Measurements from ENCODE around the gene ABCA2. TPM values are rescaled to one million over a fixed set of nuclear protein-coding genes. Genes with fewer than 3 reads are reported as not detected.

The ABCA2 gene
- total RNA-seq, 1 donor from 2014 or later = 16.2 TPM

- peaks cover 11% of the 10 kb centered on the region for H3K4me1 Mint-ChIP-seq (ENCODE audit: low read depth, unreplicated experiment)
- Histone ChIP-seq H2AFZ (ENCODE audit: low read depth, low read length) (peak overlapping the region; percentile 28), H3K9me3 (ENCODE audit: insufficient read depth, low read depth, low read length) (no peaks in the 10 kb centered on the region), H3K27me3 (ENCODE audit: insufficient read depth, low read length) (no peaks in the 10 kb centered on the region), H3K9ac (ENCODE audit: low read length) (no peak overlapping the region), H4K20me1 (ENCODE audit: insufficient read depth, low read length) (peaks cover 12% of the 10 kb centered on the region), H3K36me3 (ENCODE audit: insufficient read depth, low read length) (no peaks in the 10 kb centered on the region), H3K4me2 (ENCODE audit: low read length) (peak overlapping the region; percentile 66), H3K27ac (ENCODE audit: low read depth, low read length) (no peak overlapping the region), H3K4me3 (ENCODE audit: insufficient read depth, low read depth, low read length) (no peak overlapping the region), H3K79me2 (ENCODE audit: insufficient read depth, low read length) (peaks cover 8% of the 10 kb centered on the region), H3K4me1 (ENCODE audit: insufficient read depth, low read length) (peaks cover 42% of the 10 kb centered on the region)
- TF ChIP-seq, protein P1, sequence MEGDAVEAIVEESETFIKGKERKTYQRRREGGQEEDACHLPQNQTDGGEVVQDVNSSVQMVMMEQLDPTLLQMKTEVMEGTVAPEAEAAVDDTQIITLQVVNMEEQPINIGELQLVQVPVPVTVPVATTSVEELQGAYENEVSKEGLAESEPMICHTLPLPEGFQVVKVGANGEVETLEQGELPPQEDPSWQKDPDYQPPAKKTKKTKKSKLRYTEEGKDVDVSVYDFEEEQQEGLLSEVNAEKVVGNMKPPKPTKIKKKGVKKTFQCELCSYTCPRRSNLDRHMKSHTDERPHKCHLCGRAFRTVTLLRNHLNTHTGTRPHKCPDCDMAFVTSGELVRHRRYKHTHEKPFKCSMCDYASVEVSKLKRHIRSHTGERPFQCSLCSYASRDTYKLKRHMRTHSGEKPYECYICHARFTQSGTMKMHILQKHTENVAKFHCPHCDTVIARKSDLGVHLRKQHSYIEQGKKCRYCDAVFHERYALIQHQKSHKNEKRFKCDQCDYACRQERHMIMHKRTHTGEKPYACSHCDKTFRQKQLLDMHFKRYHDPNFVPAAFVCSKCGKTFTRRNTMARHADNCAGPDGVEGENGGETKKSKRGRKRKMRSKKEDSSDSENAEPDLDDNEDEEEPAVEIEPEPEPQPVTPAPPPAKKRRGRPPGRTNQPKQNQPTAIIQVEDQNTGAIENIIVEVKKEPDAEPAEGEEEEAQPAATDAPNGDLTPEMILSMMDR (IDR thresholded peaks at IDR 0.05; ENCODE audit: insufficient read depth, low read depth, low read length) = no peak
- no peak for TF ChIP-seq EZH2 (IDR thresholded peaks at IDR 0.05; ENCODE audit: insufficient read depth, low read length)
- no peak overlapping the region for H3K27ac Mint-ChIP-seq (ENCODE audit: unreplicated experiment)
- H3K9me3 Mint-ChIP-seq (ENCODE audit: unreplicated experiment) = no peaks in the 10 kb centered on the region
- no peaks in the 10 kb centered on the region for H3K36me3 Mint-ChIP-seq (ENCODE audit: low read depth, unreplicated experiment)
- H3K27me3 Mint-ChIP-seq (ENCODE audit: low read depth, unreplicated experiment) = no peaks in the 10 kb centered on the region
- DNase-seq (ENCODE audit: low read depth) (no peak), FAIRE-seq (no peak)
- H3K4me3 Mint-ChIP-seq (ENCODE audit: unreplicated experiment) = no peak overlapping the region
These were observed 30.2 kb downstream of the ABCA2 start for GRCh38 chr9:136997830-136998234.

- Histone ChIP-seq H3K9ac (ENCODE audit: low read length) (no peak overlapping the region), H3K9me3 (ENCODE audit: insufficient read depth, low read depth, low read length) (no peaks in the 10 kb centered on the region), H3K36me3 (ENCODE audit: insufficient read depth, low read length) (no peaks in the 10 kb centered on the region), H3K27me3 (ENCODE audit: insufficient read depth, low read length) (no peaks in the 10 kb centered on the region), H3K27ac (ENCODE audit: low read depth, low read length) (no peak overlapping the region), H3K4me2 (ENCODE audit: low read length) (peak overlapping the region; percentile 66), H3K79me2 (ENCODE audit: insufficient read depth, low read length) (peaks cover 12% of the 10 kb centered on the region), H2AFZ (ENCODE audit: low read depth, low read length) (no peak overlapping the region), H3K4me3 (ENCODE audit: insufficient read depth, low read depth, low read length) (no peak overlapping the region), H4K20me1 (ENCODE audit: insufficient read depth, low read length) (peaks cover 12% of the 10 kb centered on the region), H3K4me1 (ENCODE audit: insufficient read depth, low read length) (peaks cover 45% of the 10 kb centered on the region)
- Mint-ChIP-seq H3K27me3 (ENCODE audit: low read depth, unreplicated experiment) (no peaks in the 10 kb centered on the region), H3K4me3 (ENCODE audit: unreplicated experiment) (no peak overlapping the region), H3K9me3 (ENCODE audit: unreplicated experiment) (no peaks in the 10 kb centered on the region), H3K36me3 (ENCODE audit: low read depth, unreplicated experiment) (no peaks in the 10 kb centered on the region), H3K4me1 (ENCODE audit: low read depth, unreplicated experiment) (peaks cover 11% of the 10 kb centered on the region), H3K27ac (ENCODE audit: unreplicated experiment) (no peak overlapping the region)
- FAIRE-seq = no peak
- TF ChIP-seq EZH2 (IDR thresholded peaks at IDR 0.05; ENCODE audit: insufficient read depth, low read length) = no peak
- TF ChIP-seq, protein P1 (IDR thresholded peaks at IDR 0.05; ENCODE audit: insufficient read depth, low read depth, low read length) = no peak
- DNase-seq (ENCODE audit: low read depth) = no peak
These were observed 30.7 kb downstream of the ABCA2 start for GRCh38 chr9:136997371-136997770.

DNA sequence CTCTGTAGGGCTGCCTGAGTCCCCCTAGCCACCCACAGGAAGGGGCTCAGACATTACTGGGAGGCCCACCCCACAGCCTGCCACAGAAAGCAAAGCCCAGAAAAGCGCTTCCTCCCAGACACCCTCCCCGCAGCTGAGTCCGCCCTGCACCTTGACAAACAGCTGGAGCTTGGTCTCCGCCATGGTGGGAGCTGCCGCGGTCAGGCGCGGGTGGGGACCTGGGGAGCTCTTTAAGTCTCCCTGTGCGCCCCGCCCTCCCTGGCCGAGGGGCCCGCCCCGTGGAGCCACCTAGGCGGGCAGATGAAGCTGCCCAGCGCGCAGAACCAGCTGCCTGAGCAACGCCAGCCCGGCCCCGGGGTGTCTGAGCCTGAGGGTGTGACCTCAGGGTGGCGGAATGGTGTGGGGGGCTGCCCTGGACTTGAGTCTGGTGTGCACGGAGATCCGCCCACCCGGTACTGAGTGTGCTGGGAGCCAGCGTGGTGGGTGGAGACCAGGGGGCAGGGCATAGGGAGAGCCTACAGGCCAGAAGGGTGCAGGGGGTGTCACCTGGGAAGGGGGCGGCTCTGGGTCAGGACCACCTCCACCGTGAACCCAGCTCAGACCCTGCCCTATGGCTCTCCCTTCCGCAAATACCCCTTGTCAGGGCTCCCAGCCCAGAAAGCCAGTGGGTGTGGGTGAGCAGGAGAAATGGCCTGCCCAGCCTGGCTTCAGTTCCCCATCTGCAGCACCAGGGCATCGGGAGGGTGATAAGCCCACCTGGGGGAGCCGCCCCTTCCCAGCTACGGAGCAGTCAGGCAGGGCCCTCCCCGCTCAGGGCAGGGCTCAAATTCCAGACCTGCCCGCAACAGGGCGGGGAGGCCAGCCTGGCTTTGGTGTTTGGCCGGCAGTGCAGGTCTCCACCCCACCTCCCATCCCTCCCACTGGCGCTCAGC, 31.4 kb downstream of the ABCA2 start, which contains the start of gene CLIC3:
TSS of gene CLIC3 (minus strand) at position 208 of the 932 bp plus-strand sequence. CDS start at position 183, 25 bp downstream.
- no peak for FAIRE-seq

More for the DNA sequence above, 31.4 kb downstream of the ABCA2 start, which contains the start of gene CLIC3:
- Histone ChIP-seq H3K79me2 (ENCODE audit: insufficient read depth, low read length) (peaks cover 13% of the 10 kb centered on the region), H4K20me1 (ENCODE audit: insufficient read depth, low read length) (peaks cover 12% of the 10 kb centered on the region), H3K4me3 (ENCODE audit: insufficient read depth, low read depth, low read length) (no peak within 1 kb of the TSS), H3K4me2 (ENCODE audit: low read length) (peak within 1 kb of the TSS; percentile 66), H3K27ac (ENCODE audit: low read depth, low read length) (no peak within 1 kb of the TSS), H3K27me3 (ENCODE audit: insufficient read depth, low read length) (no peaks in the 10 kb centered on the region), H3K9ac (ENCODE audit: low read length) (no peak within 1 kb of the TSS), H3K36me3 (ENCODE audit: insufficient read depth, low read length) (no peaks in the 10 kb centered on the region), H2AFZ (ENCODE audit: low read depth, low read length) (no peak within 1 kb of the TSS), H3K4me1 (ENCODE audit: insufficient read depth, low read length) (peaks cover 45% of the 10 kb centered on the region), H3K9me3 (ENCODE audit: insufficient read depth, low read depth, low read length) (no peaks in the 10 kb centered on the region)
- no peaks in the 10 kb centered on the region for H3K9me3 Mint-ChIP-seq (ENCODE audit: unreplicated experiment)
- no peaks in the 10 kb centered on the region for H3K36me3 Mint-ChIP-seq (ENCODE audit: low read depth, unreplicated experiment)
- no peak for DNase-seq (ENCODE audit: low read depth)
- H3K4me3 Mint-ChIP-seq (ENCODE audit: unreplicated experiment) = no peak within 1 kb of the TSS
- peaks cover 11% of the 10 kb centered on the region for H3K4me1 Mint-ChIP-seq (ENCODE audit: low read depth, unreplicated experiment)
- H3K27me3 Mint-ChIP-seq (ENCODE audit: low read depth, unreplicated experiment) = peaks cover under 1% of the 10 kb centered on the region
- no peak for TF ChIP-seq EZH2 (IDR thresholded peaks at IDR 0.05; ENCODE audit: insufficient read depth, low read length)
- TF ChIP-seq, protein P1 (IDR thresholded peaks at IDR 0.05; ENCODE audit: insufficient read depth, low read depth, low read length) = no peak
- no peak within 1 kb of the TSS for H3K27ac Mint-ChIP-seq (ENCODE audit: unreplicated experiment)
